Smooth muscle cell (in vitro differentiated cells): ENCODE data around the gene PHF13. TPM values are rescaled to one million over a fixed set of nuclear protein-coding genes. Genes with fewer than 3 reads are reported as not detected.

Source experiments
- DNase-seq: peaks from one replicate; lab custom pipeline; 2025; ENCODE audit not compliant: unreplicated experiment; lab: John Stamatoyannopoulos, UW
- H2AFZ ChIP-seq: fragments of 200-600 bp; sonication (generic); 2 replicates; pipeline ENCODE4 v1.6.0; 2016; ENCODE audit warnings: antibody characterized with exemption, low read depth, mild to moderate bottlenecking
- H3F3A ChIP-seq: fragments of 200-600 bp; sonication (generic); 2 replicates; pipeline ENCODE4 v1.6.0; 2017; ENCODE audit warnings: antibody characterized with exemption, low read depth
- H3K27ac ChIP-seq: fragments of 200-600 bp; sonication (generic); 2 replicates; pipeline ENCODE4 v1.5.1; 2016; ENCODE audit warnings: low read depth, mild to moderate bottlenecking
- H3K27me3 ChIP-seq: fragments of 200-600 bp; sonication (generic); 2 replicates; pipeline ENCODE4 v1.6.1; 2016; ENCODE audit warnings: low read depth, mild to moderate bottlenecking
- H3K36me3 ChIP-seq: fragments of 200-600 bp; sonication (generic); 2 replicates; pipeline ENCODE4 v1.5.1; 2016; ENCODE audit warnings: low read depth
- H3K4me1 ChIP-seq: fragments of 200-600 bp; sonication (generic); 2 replicates; pipeline ENCODE4 v1.5.1; 2016; ENCODE audit warnings: low read depth
- H3K4me2 ChIP-seq: fragments of 200-600 bp; sonication (generic); 2 replicates; pipeline ENCODE4 v1.6.0; 2016; ENCODE audit warnings: mild to moderate bottlenecking
- H3K4me3 ChIP-seq: fragments of 200-600 bp; sonication (generic); 2 replicates; pipeline ENCODE4 v1.5.1; 2016; ENCODE audit warnings: mild to moderate bottlenecking
- H3K79me2 ChIP-seq: fragments of 200-600 bp; sonication (generic); 2 replicates; pipeline ENCODE4 v1.6.0; 2016; ENCODE audit warnings: low read depth, mild to moderate bottlenecking
- H3K9ac ChIP-seq: fragments of 200-600 bp; sonication (generic); 2 replicates; pipeline ENCODE4 v1.6.0; 2016; ENCODE audit warnings: low read depth
- H3K9me3 ChIP-seq: fragments of 200-600 bp; sonication (generic); replicated peaks from 2 replicates; pipeline ENCODE4 v1.5.1; 2016; ENCODE audit warnings: low read depth
- H4K20me1 ChIP-seq: fragments of 200-600 bp; sonication (generic); 2 replicates; pipeline ENCODE4 v1.6.0; 2016; ENCODE audit warnings: low read depth
- WGBS: methylation state at CpG from one replicate; pipeline ENCODE4 v1.1.7; 2016; ENCODE audit warnings: low lambda C conversion rate; 5-methylcytosine and 5-hydroxymethylcytosine counted together
- polyA plus RNA-seq: library from polyadenylated mRNA; unstranded; fragments of >200 nt; fragmentation: Nextera tagmentation; extraction: Ambion mirVana; gene quantifications from 2 replicates; pipeline ENCODE4 v1.2.1, GENCODE V29; 2016
- total RNA-seq: library from RNA; depleted of rRNA; stranded (reverse); fragments of >200 nt; gene quantifications from 2 replicates; pipeline ENCODE4 v1.2.3, GENCODE V29; 2014
- TF ChIP-seq, protein P1 (sequence below): fragments of 200-600 bp; sonication (generic); IDR thresholded peaks from 2 replicates; pipeline ENCODE4 v1.5.1; 2017; ENCODE audit warnings: borderline replicate concordance, mild to moderate bottlenecking, antibody characterized with exemption; ENCODE audit not compliant: insufficient read depth, poor library complexity, severe bottlenecking

The PHF13 gene
- total and polyA plus RNA-seq, 2 experiments from 2014 or later = 10.2 to 12.3 TPM

DNA sequence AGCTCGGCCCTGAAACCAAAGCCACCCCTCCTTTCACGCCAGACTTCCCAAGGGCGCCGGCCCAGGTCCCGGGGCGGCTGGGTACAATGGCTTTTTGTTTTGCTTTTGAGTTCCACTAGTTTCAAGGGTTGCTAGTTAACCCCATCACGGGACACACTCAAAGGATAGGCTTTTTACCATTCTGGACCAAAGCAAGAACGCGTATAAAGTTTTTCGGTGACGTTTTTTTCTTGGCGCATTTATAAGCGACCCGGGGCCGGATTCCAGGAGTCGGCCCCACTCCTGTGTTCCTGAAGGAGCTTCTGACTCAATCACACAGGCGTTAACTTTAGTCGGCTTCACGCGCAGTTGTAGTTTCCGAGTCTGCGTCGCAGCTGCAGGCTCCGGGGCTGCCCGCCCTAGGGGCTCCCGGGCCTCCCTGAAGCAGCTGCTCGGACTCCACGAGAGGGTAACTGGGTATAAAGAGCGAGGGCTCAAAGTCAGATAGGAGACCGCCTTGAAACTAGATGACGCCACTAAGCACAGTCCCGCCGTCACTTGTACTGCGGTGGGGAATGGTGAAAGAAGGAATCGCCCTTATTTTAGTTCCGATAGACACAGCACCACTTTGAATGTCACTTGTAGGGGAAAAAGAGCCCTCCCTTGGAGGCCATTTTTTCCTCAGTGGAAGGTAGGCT is 10.2 kb upstream of the PHF13 start:
- peaks cover 28% of the 10 kb centered on the region for H3K4me1 ChIP-seq
- H3K27me3 ChIP-seq = no peaks in the 10 kb centered on the region
- peak overlapping the region; percentile 96 for H3K9ac ChIP-seq
- no peaks in the 10 kb centered on the region for H3K36me3 ChIP-seq
- DNase-seq = peak; percentile 67
- 4% methylated on average over 36 of the region's 36 CpGs for WGBS
- TF ChIP-seq, protein P1, sequence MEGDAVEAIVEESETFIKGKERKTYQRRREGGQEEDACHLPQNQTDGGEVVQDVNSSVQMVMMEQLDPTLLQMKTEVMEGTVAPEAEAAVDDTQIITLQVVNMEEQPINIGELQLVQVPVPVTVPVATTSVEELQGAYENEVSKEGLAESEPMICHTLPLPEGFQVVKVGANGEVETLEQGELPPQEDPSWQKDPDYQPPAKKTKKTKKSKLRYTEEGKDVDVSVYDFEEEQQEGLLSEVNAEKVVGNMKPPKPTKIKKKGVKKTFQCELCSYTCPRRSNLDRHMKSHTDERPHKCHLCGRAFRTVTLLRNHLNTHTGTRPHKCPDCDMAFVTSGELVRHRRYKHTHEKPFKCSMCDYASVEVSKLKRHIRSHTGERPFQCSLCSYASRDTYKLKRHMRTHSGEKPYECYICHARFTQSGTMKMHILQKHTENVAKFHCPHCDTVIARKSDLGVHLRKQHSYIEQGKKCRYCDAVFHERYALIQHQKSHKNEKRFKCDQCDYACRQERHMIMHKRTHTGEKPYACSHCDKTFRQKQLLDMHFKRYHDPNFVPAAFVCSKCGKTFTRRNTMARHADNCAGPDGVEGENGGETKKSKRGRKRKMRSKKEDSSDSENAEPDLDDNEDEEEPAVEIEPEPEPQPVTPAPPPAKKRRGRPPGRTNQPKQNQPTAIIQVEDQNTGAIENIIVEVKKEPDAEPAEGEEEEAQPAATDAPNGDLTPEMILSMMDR = no peak
- peaks cover 35% of the 10 kb centered on the region for H4K20me1 ChIP-seq
- H3K4me2 ChIP-seq = peak overlapping the region; percentile 92
- peak overlapping the region; percentile 100 for H3K27ac ChIP-seq
- H2AFZ ChIP-seq = peak overlapping the region; percentile 77
- peaks cover 22% of the 10 kb centered on the region for H3F3A ChIP-seq
- H3K4me3 ChIP-seq = peak overlapping the region; percentile 67
- peaks cover 30% of the 10 kb centered on the region for H3K79me2 ChIP-seq
- no peaks in the 10 kb centered on the region for H3K9me3 ChIP-seq

- peak overlapping the region; percentile 96 for H3K9ac ChIP-seq
- H4K20me1 ChIP-seq = peaks cover 29% of the 10 kb centered on the region
- TF ChIP-seq, protein P1 = no peak
- peaks cover 22% of the 10 kb centered on the region for H3F3A ChIP-seq
- peak overlapping the region; percentile 92 for H3K4me2 ChIP-seq
- no peak for DNase-seq
- peak overlapping the region; percentile 100 for H3K27ac ChIP-seq
- no peaks in the 10 kb centered on the region for H3K36me3 ChIP-seq
- peaks cover 28% of the 10 kb centered on the region for H3K4me1 ChIP-seq
- no peaks in the 10 kb centered on the region for H3K27me3 ChIP-seq
- H3K79me2 ChIP-seq = peaks cover 26% of the 10 kb centered on the region
- 9% methylated on average over 19 of the region's 19 CpGs for WGBS
- H3K9me3 ChIP-seq = no peaks in the 10 kb centered on the region
- H3K4me3 ChIP-seq = peak overlapping the region; percentile 67
- peak overlapping the region; percentile 77 for H2AFZ ChIP-seq
Observed at GRCh38 chr1:6603915-6604558, 9.5 kb upstream of the PHF13 start.

DNA sequence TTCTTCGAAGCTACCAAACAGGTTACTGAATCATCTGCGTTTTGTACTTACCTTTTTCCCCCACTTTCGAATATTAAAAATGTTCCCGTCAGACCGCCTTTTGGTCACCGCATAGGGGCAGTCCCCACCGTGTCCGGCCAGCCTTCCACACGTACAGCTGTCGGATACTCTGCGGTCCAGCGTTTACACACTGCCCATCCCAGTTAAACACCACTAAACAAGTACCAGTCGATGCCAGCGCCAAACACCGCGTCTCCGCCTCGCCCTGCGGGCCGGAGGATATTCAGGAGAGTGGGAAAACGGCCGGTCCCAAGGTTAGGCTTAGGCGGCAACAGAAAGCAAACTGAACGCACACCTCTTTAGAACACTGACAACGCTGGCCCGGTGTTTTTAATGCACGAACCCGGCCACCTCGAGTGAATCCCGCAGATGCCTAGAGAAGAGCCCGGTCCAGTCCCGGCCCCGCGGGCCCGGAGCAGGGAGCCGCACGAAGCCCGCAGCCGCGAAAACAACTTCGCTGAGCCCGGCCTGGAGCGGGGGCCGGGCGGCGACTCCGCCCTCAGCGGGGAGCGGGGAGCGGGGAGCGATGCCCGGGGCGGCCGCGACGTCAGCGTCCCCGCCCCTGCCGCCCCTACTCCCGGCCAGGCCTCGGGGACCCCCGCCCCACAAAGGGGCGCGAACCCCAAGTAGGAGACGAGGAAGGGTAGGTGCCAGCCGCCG is 730 bp upstream of the PHF13 start:
- Histone ChIP-seq H3K36me3 (no peaks in the 10 kb centered on the region), H3K79me2 (peaks cover 55% of the 10 kb centered on the region), H3F3A (peaks cover 3% of the 10 kb centered on the region), H3K4me3 (peak overlapping the region; percentile 95), H3K9me3 (no peaks in the 10 kb centered on the region), H3K4me1 (peaks cover 3% of the 10 kb centered on the region), H3K9ac (peak overlapping the region; percentile 91), H2AFZ (peak overlapping the region; percentile 92), H4K20me1 (peaks cover 28% of the 10 kb centered on the region), H3K27me3 (no peaks in the 10 kb centered on the region), H3K4me2 (peak overlapping the region; percentile 98), H3K27ac (peak overlapping the region; percentile 91)
- no peak for DNase-seq
- WGBS = 2% methylated on average over 36 of the region's 67 CpGs
- TF ChIP-seq, protein P1 = no peak
